ENCODE results near the gene TCEAL1.

TCEAL1 gene

DNA sequence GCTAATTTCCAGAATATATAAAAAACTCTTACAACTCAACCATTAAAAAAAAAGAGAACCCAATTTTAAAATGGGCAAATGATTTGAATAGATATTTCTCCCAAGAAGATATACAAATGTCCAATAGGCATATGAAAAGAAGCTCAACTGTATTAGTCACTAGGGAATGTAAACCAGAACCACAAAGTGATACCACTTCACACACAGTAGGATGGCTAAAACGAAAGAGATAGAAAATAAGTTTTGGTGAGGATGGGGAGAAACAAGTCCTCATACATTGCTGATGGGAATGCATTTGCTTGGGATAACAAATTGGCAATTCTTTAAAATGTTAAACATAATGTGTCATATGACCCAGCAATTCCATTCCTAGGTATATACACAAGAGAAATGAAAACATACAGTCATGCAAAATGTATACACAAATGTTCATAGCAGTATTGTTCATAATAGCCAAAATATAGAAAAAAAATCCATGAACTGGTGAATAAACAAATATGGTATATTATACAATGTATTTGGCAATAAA is 15.3 kb upstream of the TCEAL1 start:
- Histone ChIP-seq H3K27ac (ENCODE audit: low read length) (no peak overlapping the region), H3K4me3 (ENCODE audit: low read depth in 1 of 2, low read length in 2 of 2) (no peak overlapping the region), H3K9me3 (ENCODE audit: control insufficient read depth in 1 of 2, low read length in 2 of 2) (no peaks in the 10 kb centered on the region), H3K27me3 (ENCODE audit: low read depth, low read length) (no peaks in the 10 kb centered on the region), H3K36me3 (ENCODE audit: control insufficient read depth in 1 of 2, insufficient read depth in 2 of 2, low read length in 2 of 2) (no peaks in the 10 kb centered on the region), H3K4me1 (ENCODE audit: control insufficient read depth in 1 of 2, insufficient read depth in 2 of 2, low read length in 2 of 2) (peaks cover 0 to 5% of the 10 kb centered on the region in 2 donors)

DNA sequence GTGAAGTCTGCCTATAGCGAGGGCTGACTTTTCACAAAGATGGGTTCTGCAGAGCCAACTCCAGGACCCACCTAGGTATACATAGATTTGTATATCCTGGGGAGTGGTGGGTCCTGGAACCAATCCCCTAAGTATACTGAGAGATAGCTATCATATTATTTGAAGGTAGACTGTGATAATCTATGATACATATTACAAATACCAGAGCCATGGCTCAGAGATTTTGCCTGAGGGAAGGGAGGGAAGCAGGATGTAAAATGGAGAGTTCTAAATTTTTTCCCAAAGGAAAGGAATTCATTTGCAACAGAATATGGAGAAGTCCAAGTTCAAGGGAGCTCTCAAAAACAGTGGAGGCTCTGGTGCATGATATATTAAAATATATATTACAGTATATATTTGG is 13.8 kb upstream of the TCEAL1 start:
- H3K27ac ChIP-seq (ENCODE audit: low read length): no peak overlapping the region
- H3K9me3 ChIP-seq (ENCODE audit: control insufficient read depth in 1 of 2, low read length in 2 of 2): no peaks in the 10 kb centered on the region
- H3K27me3 ChIP-seq (ENCODE audit: low read depth, low read length): no peaks in the 10 kb centered on the region
- no peaks in the 10 kb centered on the region for H3K4me1 ChIP-seq (ENCODE audit: control insufficient read depth in 1 of 2, insufficient read depth in 2 of 2, low read length in 2 of 2)
- H3K4me3 ChIP-seq (ENCODE audit: low read depth in 1 of 2, low read length in 2 of 2): no peak overlapping the region
- no peaks in the 10 kb centered on the region for H3K36me3 ChIP-seq (ENCODE audit: control insufficient read depth in 1 of 2, insufficient read depth in 2 of 2, low read length in 2 of 2)

DNA sequence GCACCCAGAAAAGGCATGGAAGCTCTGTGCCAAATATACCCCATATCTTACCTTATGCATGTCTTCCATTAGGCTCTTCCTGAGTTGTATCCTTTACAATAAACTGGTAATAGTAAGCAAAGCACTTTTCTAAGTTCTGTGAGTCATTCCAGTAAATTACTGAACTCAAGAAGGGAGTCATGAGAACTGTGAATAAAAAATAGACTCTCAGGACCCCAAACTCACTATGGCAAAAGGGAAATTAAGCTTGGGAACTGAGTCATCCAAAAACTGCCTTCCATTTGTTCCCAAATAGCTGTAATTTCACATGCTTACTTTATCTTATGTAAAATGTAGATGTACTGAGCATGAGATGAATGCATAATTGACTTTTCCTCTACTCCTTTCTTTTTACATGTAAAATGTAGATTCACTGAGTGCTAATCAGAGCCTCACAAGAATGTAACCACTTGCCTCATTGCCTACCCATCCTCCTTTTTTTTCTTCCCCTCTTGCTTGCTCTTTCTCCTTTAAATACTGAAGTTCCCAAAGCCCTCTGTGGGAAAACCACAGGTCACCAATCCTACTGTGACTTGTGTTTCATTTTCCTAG is 12.9 kb upstream of the TCEAL1 start:
- no peaks in the 10 kb centered on the region for H3K4me1 ChIP-seq (ENCODE audit: control insufficient read depth in 1 of 2, insufficient read depth in 2 of 2, low read length in 2 of 2)
- no peak overlapping the region for H3K27ac ChIP-seq (ENCODE audit: low read length)
- H3K9me3 ChIP-seq (ENCODE audit: control insufficient read depth in 1 of 2, low read length in 2 of 2): no peaks in the 10 kb centered on the region
- H3K4me3 ChIP-seq (ENCODE audit: low read depth in 1 of 2, low read length in 2 of 2): no peak overlapping the region
- H3K27me3 ChIP-seq (ENCODE audit: low read depth, low read length): no peaks in the 10 kb centered on the region
- H3K36me3 ChIP-seq (ENCODE audit: control insufficient read depth in 1 of 2, insufficient read depth in 2 of 2, low read length in 2 of 2): no peaks in the 10 kb centered on the region

DNA sequence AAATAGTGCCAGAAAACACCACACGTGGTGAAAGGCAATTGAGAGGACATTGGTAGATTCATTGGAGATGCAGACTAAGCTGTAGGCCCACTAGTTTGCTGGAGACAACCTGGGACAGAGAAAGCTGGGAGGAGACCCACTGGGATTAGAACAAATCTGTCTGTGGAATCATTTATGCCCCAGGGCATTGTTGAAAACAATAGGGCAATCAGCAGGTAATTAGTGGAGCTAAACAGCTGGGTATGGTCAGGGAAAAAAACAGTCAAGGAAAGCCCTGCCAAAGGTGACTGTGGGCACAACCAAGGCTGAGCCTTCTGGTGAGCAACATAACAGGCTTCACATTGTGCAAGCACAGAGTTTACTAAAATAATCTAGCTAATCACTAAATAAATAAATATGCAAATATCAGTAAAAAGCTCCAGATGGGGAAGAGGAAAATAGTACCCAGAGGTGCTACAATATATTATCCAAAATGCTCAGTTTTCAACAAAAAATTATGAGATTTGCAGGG is 12.0 kb upstream of the TCEAL1 start:
- no peak overlapping the region for H3K27ac ChIP-seq (ENCODE audit: low read length)
- no peaks in the 10 kb centered on the region for H3K36me3 ChIP-seq (ENCODE audit: control insufficient read depth in 1 of 2, insufficient read depth in 2 of 2, low read length in 2 of 2)
- H3K4me1 ChIP-seq (ENCODE audit: control insufficient read depth in 1 of 2, insufficient read depth in 2 of 2, low read length in 2 of 2): no peaks in the 10 kb centered on the region
- H3K27me3 ChIP-seq (ENCODE audit: low read depth, low read length): no peaks in the 10 kb centered on the region
- no peak overlapping the region for H3K4me3 ChIP-seq (ENCODE audit: low read depth in 1 of 2, low read length in 2 of 2)
- no peaks in the 10 kb centered on the region for H3K9me3 ChIP-seq (ENCODE audit: control insufficient read depth in 1 of 2, low read length in 2 of 2)

DNA sequence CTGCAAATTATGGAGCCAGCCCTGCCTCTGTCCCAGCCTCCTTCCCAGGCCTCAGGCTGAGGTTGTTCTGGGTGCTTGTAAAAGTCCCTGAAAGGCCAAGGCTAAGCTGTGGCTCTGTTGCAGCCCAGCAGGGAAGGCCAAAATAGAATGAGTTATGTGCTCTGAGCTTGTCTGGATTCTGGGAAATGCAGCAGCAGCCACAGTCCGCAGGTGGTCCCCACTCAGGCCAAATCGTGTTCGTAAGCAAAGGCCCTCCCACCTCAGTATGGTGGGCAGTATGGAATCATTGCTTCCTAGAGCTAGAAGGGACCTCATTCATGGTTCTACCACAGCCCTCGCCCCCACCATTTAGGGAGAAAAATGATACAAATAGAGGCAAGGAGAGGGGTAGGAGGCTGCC is 4.7 kb upstream of the TCEAL1 start:
- peaks cover 4 to 5% of the 10 kb centered on the region in 2 donors for H3K4me1 ChIP-seq (ENCODE audit: control insufficient read depth in 1 of 2, insufficient read depth in 2 of 2, low read length in 2 of 2)
- H3K4me3 ChIP-seq (ENCODE audit: low read depth in 1 of 2, low read length in 2 of 2): no peak overlapping the region
- no peaks in the 10 kb centered on the region for H3K9me3 ChIP-seq (ENCODE audit: control insufficient read depth in 1 of 2, low read length in 2 of 2)
- no peaks in the 10 kb centered on the region for H3K27me3 ChIP-seq (ENCODE audit: low read depth, low read length)
- no peaks in the 10 kb centered on the region for H3K36me3 ChIP-seq (ENCODE audit: control insufficient read depth in 1 of 2, insufficient read depth in 2 of 2, low read length in 2 of 2)
- peak overlapping the region; percentile 39 for H3K27ac ChIP-seq (ENCODE audit: low read length)

DNA sequence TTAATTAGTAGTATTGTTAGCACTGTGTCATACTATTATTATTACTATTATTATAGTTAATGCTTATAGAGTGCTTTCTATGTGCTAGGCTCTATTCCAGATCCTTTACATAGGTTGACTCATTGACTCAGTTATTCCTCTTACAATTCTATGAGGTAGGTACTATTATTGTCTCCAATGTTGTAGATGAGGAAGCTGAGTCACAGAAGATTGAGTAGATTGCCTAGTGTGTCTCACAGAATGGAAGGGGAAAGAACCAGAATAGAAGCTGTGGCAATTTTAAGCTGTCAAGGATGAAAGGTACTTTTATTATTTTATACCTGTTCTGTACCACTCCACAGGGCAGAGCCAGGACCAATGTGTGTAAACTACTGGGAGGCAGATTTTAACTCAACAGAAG is 1.9 kb upstream of the TCEAL1 start:
- Histone ChIP-seq H3K4me3 (ENCODE audit: low read depth in 1 of 2, low read length in 2 of 2) (no peak overlapping the region), H3K27ac (ENCODE audit: low read length) (no peak overlapping the region), H3K4me1 (ENCODE audit: control insufficient read depth in 1 of 2, insufficient read depth in 2 of 2, low read length in 2 of 2) (peaks cover 4 to 5% of the 10 kb centered on the region in 2 donors), H3K27me3 (ENCODE audit: low read depth, low read length) (no peaks in the 10 kb centered on the region), H3K36me3 (ENCODE audit: control insufficient read depth in 1 of 2, insufficient read depth in 2 of 2, low read length in 2 of 2) (no peaks in the 10 kb centered on the region), H3K9me3 (ENCODE audit: control insufficient read depth in 1 of 2, low read length in 2 of 2) (no peaks in the 10 kb centered on the region)

DNA sequence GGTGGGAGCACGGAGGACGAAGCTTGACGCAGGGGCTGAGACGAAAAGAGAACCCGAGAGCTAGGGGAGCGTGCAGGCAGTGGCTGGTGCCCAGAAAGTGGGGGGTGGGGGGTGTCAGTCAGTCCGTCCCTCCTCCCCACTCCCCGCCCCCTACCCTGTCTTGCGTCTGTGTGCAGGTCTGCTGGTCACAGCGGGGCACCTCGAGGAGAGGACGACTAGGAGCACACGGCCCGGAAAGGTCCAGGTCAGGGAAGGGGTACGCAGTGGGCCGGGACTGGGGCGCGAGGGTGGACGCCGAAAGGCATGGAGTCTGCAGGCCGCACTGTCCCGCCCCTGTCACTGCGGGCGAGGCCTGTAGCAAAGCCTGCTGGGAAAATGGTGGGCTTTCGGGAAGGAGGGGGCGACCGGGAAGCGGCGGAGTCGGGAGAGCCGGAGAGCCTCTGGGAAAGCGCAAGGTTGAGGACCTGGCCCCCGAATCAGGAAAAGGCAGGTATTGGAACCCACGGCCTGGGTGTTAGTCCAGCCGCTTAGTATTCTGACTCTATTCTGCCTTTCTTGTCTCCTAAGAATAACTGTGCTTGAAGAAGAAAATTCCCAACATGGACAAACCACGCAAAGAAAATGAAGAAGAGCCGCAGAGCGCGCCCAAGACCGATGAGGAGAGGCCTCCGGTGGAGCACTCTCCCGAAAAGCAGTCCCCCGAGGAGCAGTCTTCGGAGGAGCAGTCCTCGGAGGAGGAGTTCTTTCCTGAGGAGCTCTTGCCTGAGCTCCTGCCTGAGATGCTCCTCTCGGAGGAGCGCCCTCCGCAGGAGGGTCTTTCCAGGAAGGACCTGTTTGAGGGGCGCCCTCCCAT is 769 bp downstream of the TCEAL1 start:
- Histone ChIP-seq H3K4me1 (ENCODE audit: control insufficient read depth in 1 of 2, insufficient read depth in 2 of 2, low read length in 2 of 2) (peaks cover 4 to 5% of the 10 kb centered on the region in 2 donors), H3K27ac (ENCODE audit: low read length) (peak overlapping the region; percentile 91), H3K4me3 (ENCODE audit: low read depth in 1 of 2, low read length in 2 of 2) (peak overlapping the region; percentile 77 to 78), H3K36me3 (ENCODE audit: control insufficient read depth in 1 of 2, insufficient read depth in 2 of 2, low read length in 2 of 2) (no peaks in the 10 kb centered on the region), H3K27me3 (ENCODE audit: low read depth, low read length) (no peaks in the 10 kb centered on the region), H3K9me3 (ENCODE audit: control insufficient read depth in 1 of 2, low read length in 2 of 2) (no peaks in the 10 kb centered on the region)

DNA sequence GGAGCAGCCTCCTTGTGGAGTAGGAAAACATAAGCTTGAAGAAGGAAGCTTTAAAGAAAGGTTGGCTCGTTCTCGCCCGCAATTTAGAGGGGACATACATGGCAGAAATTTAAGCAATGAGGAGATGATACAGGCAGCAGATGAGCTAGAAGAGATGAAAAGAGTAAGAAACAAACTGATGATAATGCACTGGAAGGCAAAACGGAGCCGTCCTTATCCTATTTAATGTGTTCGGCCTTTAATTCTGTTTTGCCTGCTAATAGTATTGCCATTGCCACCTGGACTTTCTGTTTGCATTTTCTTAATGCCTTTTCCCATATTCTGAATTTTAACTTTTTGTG is 1.4 kb downstream of the TCEAL1 start:
- no peaks in the 10 kb centered on the region for H3K9me3 ChIP-seq (ENCODE audit: control insufficient read depth in 1 of 2, low read length in 2 of 2)
- peak overlapping the region; percentile 91 for H3K27ac ChIP-seq (ENCODE audit: low read length)
- H3K4me3 ChIP-seq (ENCODE audit: low read depth in 1 of 2, low read length in 2 of 2): peak overlapping the region; percentile 77 to 78
- H3K4me1 ChIP-seq (ENCODE audit: control insufficient read depth in 1 of 2, insufficient read depth in 2 of 2, low read length in 2 of 2): peaks cover 4 to 5% of the 10 kb centered on the region in 2 donors
- H3K36me3 ChIP-seq (ENCODE audit: control insufficient read depth in 1 of 2, insufficient read depth in 2 of 2, low read length in 2 of 2): no peaks in the 10 kb centered on the region
- H3K27me3 ChIP-seq (ENCODE audit: low read depth, low read length): no peaks in the 10 kb centered on the region

DNA sequence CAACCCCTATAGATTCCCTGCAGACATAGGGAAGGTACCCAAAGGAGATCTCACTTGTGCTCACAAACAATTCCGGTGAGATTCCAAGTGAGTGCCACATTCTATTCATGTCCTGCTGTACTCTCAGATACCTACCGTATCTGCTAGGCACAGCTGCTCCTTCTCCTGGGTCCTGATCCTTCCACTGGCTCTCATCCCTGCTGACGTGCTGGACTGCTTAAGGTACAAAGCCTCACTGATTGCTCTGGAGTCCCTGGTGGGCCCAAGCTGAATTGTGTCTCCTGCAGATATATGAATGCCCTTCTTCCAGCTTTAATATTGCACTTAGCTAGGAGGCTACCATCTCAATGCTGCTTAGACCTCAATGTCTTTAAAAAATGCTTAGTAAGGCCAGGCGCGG is 2.4 kb downstream of the TCEAL1 start:
- H3K9me3 ChIP-seq (ENCODE audit: control insufficient read depth in 1 of 2, low read length in 2 of 2): no peaks in the 10 kb centered on the region
- H3K4me3 ChIP-seq (ENCODE audit: low read depth in 1 of 2, low read length in 2 of 2): no peak overlapping the region
- no peaks in the 10 kb centered on the region for H3K27me3 ChIP-seq (ENCODE audit: low read depth, low read length)

DNA sequence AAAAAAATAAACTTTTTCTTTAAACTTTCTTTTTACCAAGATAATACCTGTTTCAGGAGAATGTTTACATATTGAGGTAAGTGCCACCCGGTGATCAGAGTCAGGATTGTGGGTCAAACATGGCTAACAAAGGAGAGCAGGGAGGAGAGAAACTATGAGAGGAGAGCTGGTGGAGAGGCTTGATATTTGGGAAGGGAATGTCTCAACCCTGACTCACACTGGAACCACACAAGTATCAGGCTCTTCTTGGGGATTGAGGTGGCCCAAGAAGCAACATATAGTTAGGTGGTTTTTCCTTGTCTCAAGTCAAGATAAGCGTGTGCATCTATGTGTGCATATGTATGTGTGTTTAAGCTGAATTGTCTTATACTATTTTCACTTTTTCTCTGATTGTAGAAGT is 6.7 kb downstream of the TCEAL1 start:
- Histone ChIP-seq H3K27me3 (ENCODE audit: low read depth, low read length) (no peaks in the 10 kb centered on the region), H3K36me3 (ENCODE audit: control insufficient read depth in 1 of 2, insufficient read depth in 2 of 2, low read length in 2 of 2) (no peaks in the 10 kb centered on the region), H3K27ac (ENCODE audit: low read length) (no peak overlapping the region), H3K9me3 (ENCODE audit: control insufficient read depth in 1 of 2, low read length in 2 of 2) (no peaks in the 10 kb centered on the region), H3K4me3 (ENCODE audit: low read depth in 1 of 2, low read length in 2 of 2) (no peak overlapping the region), H3K4me1 (ENCODE audit: control insufficient read depth in 1 of 2, insufficient read depth in 2 of 2, low read length in 2 of 2) (peaks cover 0 to 5% of the 10 kb centered on the region in 2 donors)

More for the DNA sequence above, 2.4 kb downstream of the TCEAL1 start:
- Histone ChIP-seq H3K4me1 (ENCODE audit: control insufficient read depth in 1 of 2, insufficient read depth in 2 of 2, low read length in 2 of 2) (peaks cover 4 to 5% of the 10 kb centered on the region in 2 donors), H3K27ac (ENCODE audit: low read length) (no peak overlapping the region), H3K36me3 (ENCODE audit: control insufficient read depth in 1 of 2, insufficient read depth in 2 of 2, low read length in 2 of 2) (no peaks in the 10 kb centered on the region)

DNA sequence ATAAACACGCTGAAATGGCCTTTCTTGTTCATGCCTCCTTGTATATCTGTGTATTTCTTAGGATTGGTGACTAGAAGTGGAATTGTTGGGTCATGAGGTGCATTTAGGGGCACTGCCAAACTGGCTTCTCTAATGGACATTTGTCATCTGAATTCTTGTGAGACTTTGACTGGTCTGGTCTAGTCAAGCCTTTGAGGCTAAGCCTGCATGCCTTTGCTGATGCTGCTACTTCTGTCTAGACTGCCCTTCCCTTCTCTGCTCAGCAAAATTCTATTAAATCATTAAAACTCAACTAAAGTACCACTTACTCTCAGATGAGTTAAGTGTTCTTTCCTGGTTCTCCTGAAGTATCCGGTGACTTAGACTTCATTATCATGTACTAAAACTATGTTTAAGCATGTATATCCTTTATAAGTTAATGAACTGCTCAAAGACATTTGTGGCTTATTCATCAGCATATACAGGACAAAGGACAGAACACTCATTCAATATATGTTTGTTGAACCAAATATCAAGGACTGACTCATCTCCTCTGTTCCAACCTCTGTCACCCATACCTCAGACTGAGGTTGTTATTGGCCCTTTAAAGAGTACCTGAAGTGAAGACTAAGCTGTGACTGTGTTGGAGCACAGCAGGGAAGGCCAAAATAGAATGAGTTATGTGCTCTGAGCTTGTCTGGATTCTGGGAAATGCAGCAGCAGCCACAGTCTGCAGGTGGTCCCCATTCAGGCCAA is 9.0 kb downstream of the TCEAL1 start:
- Histone ChIP-seq H3K4me3 (ENCODE audit: low read depth in 1 of 2, low read length in 2 of 2) (no peak overlapping the region), H3K27me3 (ENCODE audit: low read depth, low read length) (no peaks in the 10 kb centered on the region), H3K4me1 (ENCODE audit: control insufficient read depth in 1 of 2, insufficient read depth in 2 of 2, low read length in 2 of 2) (peaks cover 0 to 5% of the 10 kb centered on the region in 2 donors), H3K36me3 (ENCODE audit: control insufficient read depth in 1 of 2, insufficient read depth in 2 of 2, low read length in 2 of 2) (no peaks in the 10 kb centered on the region), H3K27ac (ENCODE audit: low read length) (no peak overlapping the region), H3K9me3 (ENCODE audit: control insufficient read depth in 1 of 2, low read length in 2 of 2) (no peaks in the 10 kb centered on the region)
